ENCODE data around the gene PSMG4. TPM values are rescaled to one million over a fixed set of nuclear protein-coding genes. Genes with fewer than 3 reads are reported as not detected.
A peak's percentile ranks its signal among the peaks of the same experiment; 100 is the strongest.

The PSMG4 gene
- total and polyA plus RNA-seq, 2 donors (not counting 3 experiments of a cell fraction or from before 2014, with no cell fraction given) = 31.4 to 46.0 TPM

GRCh38 chr6:3263096-3263495, 4.3 kb downstream of the PSMG4 start:
- TF ChIP-seq CTCF (IDR thresholded peaks at IDR 0.05; ENCODE audit: extremely low read depth in 1 of 2, insufficient read depth in 1 of 2, low read depth in 1 of 2, low read length in 2 of 2) (no peak), POLR2A (IDR thresholded peaks at IDR 0.05; ENCODE audit: low read depth, low read length) (no peak), JUN (IDR thresholded peaks at IDR 0.05; ENCODE audit: borderline replicate concordance, insufficient read depth, insufficient read length, low read depth) (no peak), FOS (IDR thresholded peaks at IDR 0.05; ENCODE audit: borderline replicate concordance, insufficient read depth, low read length) (no peak), GATA2 (IDR thresholded peaks at IDR 0.05; ENCODE audit: insufficient read depth, insufficient read length, low read depth, low read length) (no peak), MYC (IDR thresholded peaks at IDR 0.05; ENCODE audit: low read depth, low read length) (no peak), EZH2 (IDR thresholded peaks at IDR 0.05; ENCODE audit: borderline replicate concordance, low read depth, low read length, severe bottlenecking) (no peak)
- Histone ChIP-seq H3K36me3 (ENCODE audit: control insufficient read depth in 2 of 2, extremely low read depth in 1 of 2, insufficient read depth in 2 of 2, low read length in 2 of 2) (peaks cover 3 to 13% of the 10 kb centered on the region in 2 experiments), H3K4me1 (ENCODE audit: control insufficient read depth, extremely low read depth, insufficient read depth, low read length) (peaks cover 7% of the 10 kb centered on the region), H3K27ac (ENCODE audit: insufficient read depth, low read depth, low read length) (no peak overlapping the region), H3K27me3 (ENCODE audit: control insufficient read depth in 2 of 2, insufficient read depth in 2 of 2, low read length in 2 of 2) (no peaks in the 10 kb centered on the region), H3K9ac (replicated peaks; ENCODE audit: extremely low read depth, insufficient read depth, low read length) (no peak overlapping the region), H2AFZ (ENCODE audit: low read depth, low read length) (no peak overlapping the region), H3K79me2 (ENCODE audit: control insufficient read depth, insufficient read depth, low read length) (peaks cover 74% of the 10 kb centered on the region), H3K9me1 (replicated peaks; ENCODE audit: control insufficient read depth, extremely low read depth, insufficient read depth, low read length) (no peaks in the 10 kb centered on the region), H3K4me3 (replicated peaks in 1 of 3; ENCODE audit: insufficient read depth in 1 of 3, low read depth in 1 of 3, low read length in 3 of 3) (no peak overlapping the region), H4K20me1 (replicated peaks; ENCODE audit: control insufficient read depth, extremely low read depth, insufficient read depth, low read length) (no peaks in the 10 kb centered on the region), H3K9me3 (replicated peaks; ENCODE audit: control insufficient read depth, insufficient read depth, low read length) (no peaks in the 10 kb centered on the region), H3K4me2 (ENCODE audit: insufficient read depth, low read length) (no peak overlapping the region)
- no TSS peak for BruUV-seq (replicated peaks)
- ChIA-PET CTCF (interaction anchor here (0.6 to 4.4 kb wide), 3 partner anchors 11 to 716 kb away, joined by 3 to 25 read pairs (median 4); no protein-coding TSS in a partner anchor), POLR2A (no interaction called here)
- DNase-seq (ENCODE audit: low read depth, low spot score) (peak; percentile 24), FAIRE-seq (no peak)
- dilution Hi-C loops (cut with MboI; ENCODE audit: extremely low pct_ligation_motif_present, low sequenced_read_pairs) (no loop called here), intact Hi-C loops (cut with micrococcal nuclease) (no loop called here)
